ENCODE results near the gene FMN2.

- TF ChIP-seq FOXP2 (optimal IDR thresholded peaks at IDR 0.05; ENCODE audit: borderline replicate concordance, extremely low read depth, extremely low read length, insufficient read depth): no peak
- TF ChIP-seq REST (IDR thresholded peaks at IDR 0.05; ENCODE audit: insufficient read depth in 1 of 2, low read depth in 2 of 2, low read length in 2 of 2): no peak
Measured at GRCh38 chr1:240241278-240241677, 149.6 kb downstream of the FMN2 start.

Measured in PFSK-1 (cell line).